HG02759 (cell line): ENCODE data around the gene NFIX.

Experiments
- ATAC-seq: cut with Tn5 transposase; IDR thresholded peaks from one replicate; pipeline ENCODE4 v1.9.1; 2021; ENCODE audit warnings: mild to moderate bottlenecking, moderate library complexity; ENCODE audit not compliant: unreplicated experiment

NFIX gene

GRCh38 chr19:13100031-13100588 is 104.8 kb downstream of the NFIX start:
- no peak for ATAC-seq

DNA sequence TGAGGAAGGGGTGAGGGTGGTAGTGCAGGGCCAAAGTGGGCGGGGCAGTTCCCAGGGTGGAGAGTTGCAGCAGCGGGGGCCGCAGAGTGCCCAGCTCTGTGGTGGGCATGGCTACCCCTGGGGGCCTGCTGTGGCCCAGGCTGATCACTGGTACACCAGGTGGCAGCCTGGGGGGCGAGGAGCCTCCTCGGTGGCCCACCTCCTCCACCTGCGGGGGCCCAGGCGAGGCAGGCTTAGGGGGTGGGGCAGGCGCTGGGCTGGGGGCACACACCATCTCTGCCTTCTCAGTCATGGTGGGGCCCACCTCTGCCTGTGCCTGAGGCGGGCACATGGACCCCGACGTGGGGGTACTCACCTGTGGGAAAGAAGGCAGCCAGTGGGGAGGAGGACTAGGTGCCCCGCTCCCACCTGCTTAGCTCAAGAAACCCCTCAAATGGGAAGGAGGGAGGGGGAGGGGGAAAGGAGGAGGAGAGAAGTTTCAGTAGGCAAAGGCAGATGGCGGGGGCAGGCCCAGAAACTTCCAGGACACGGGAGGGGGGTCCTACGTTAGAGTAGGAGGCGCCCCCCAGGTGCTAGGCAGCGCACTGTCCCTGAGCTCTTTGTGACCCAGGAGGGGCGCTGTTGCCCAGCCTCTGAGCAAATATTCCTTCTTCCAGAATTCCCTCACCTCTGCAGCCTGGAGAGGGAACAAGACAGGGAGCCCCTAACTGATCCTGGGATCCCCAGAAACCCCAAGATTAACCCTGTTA is 105.7 kb downstream of the NFIX start:
- no peak for ATAC-seq

GRCh38 chr19:13101590-13102415 is 106.5 kb downstream of the NFIX start:
- no peak for ATAC-seq

- ATAC-seq: no peak
Observed at GRCh38 chr19:13102416-13102665, 107.1 kb downstream of the NFIX start.

- ATAC-seq: peak; percentile 44
Observed at GRCh38 chr19:13102666-13103580, 107.6 kb downstream of the NFIX start, which contains the start of gene LYL1. Gene LYL1, minus strand, starts transcription at chr19:13102858. Its CDS starts 1,687 bp downstream, at chr19:13101171.

DNA sequence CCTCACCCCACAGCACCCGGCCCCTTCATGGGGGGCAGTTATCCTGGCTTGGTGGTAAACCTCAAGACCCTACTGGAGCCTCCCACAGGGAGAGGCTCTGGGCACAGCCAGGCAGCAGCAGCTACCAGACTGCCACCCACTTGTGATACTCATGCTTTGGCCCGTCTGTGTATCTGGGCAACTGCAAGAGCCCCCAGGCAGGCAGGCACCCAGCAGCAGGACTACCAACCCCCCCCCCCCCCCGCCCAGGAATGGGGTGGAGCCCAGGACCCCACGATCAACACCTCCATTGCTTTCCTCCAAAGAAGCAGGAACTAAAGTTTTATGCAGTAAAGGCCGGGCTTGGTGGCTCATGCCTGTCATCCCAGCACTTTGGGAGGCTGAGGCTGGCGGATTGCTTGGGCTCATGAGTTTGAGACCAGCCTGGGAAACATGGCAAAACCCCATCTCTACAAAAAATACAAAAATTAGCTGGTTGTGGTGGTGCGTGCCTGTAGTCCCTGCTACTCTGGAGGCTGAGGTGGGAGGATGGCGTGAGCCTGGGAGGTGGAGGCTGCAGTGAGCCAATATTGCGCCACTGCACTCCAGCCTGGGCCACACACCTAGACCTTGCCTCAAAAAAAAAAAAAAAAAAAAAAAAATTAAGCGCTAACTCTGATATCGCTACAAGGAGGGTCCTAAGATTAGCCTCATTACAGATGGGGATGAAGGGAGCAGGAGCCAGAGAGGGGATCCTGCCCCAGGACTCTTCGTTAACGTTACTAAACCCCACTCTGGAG is 108.5 kb downstream of the NFIX start:
- ATAC-seq: no peak

DNA sequence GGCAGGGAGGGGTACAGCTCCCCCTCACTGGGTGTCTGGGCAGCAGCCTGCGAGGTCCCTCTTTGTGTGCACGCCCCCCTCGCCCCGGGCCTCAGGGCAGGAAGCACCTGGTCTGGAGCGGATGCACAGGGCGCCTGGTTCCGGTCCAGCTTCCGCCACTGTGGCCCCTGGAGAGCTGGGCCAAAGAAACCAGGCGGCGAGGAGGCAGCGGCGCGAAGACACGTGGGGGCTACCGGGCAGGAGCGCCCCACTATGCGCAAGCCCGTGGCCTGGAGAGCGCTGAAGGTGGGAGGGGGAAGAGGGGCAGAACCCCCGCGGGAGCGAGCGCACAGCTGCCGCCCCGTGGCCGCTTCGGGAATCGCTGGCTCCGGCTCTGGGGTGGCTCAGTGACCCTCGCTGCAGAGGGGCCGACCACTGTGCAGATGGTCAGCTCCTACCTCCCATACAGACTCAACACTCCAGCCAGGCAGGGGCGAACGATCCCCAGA is 109.1 kb downstream of the NFIX start:
- peak; percentile 39 for ATAC-seq

GRCh38 chr19:13104848-13105711 is 109.8 kb downstream of the NFIX start:
- ATAC-seq: no peak

DNA sequence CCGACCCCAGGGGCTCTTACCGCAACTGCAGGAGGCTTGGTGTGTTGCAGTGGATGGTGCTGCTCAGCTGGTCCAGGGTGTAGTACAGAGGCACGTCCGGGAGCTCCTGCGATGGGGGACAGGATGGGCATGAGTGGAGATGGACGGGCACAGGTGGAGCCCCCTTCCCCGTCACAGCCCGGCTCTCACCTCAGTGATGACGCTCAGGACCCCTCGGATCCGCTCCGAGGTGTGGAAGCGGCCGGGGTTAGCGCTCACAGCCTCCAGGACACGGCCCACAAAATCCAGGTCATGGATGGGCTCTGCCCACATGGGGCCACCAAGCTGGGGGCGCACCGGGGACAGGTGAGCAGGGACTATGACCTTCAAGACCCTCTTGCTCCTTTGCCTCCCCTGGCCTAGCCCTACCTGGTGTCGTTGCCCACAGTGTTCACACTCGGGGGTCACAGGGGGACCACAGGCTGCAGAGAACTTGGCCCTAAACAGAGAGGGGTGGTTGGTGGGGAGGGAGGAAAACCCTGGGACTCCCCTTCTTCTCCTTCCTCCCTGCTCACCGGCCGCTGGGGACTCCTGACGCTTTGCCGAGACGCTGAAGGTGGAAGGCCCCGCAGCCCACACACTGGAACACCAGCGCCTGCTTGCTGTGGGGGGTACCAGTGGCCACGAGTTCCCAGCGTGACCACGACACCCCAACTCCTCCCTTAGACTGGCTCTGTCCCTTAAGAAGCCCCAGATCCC is 114.3 kb downstream of the NFIX start:
- no peak for ATAC-seq

DNA sequence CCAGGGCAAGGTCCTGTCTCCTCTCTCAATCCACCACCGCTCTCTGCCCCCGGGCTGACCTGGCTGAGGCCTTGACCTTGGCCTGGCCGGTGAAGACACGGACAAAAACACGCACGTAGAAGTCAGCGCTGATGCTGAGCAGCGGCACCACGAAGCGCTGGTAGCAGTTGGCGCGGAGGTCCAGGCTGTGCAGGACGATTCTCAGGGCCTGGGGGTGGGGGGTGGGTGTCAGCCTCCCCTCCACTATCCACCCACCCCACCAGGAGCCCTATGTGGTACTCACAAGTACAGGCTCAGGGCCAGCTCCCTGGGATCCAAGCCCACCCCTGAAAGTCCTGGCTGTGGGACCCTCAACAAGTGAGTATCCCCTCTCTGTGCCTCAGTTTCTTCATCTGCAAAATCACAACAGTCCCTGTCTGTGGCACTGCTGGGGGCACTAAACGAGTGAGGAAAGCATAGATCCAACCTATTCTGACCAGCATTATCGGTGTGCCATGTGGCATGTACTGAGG is 114.9 kb downstream of the NFIX start:
- no peak for ATAC-seq

DNA sequence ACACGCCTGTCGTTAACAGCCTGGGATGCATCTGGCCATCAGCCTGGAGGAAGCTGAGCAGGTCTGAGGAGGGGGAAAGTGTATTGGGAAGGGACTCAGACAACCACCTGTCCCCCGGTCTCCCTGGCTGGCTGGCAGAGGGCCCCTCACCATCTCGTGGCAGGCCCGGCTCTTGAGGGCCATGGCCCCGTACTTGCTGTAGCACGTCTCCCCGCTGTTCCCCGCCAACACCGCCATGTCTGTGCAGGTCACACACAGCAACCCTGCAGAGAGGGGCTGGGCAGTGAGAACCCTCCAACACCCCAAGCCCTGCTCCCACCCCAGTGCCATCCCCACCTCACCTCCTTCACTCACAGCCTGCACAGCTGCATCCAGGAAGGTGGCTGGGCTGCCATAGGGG is 117.3 kb downstream of the NFIX start:
- ATAC-seq: no peak

- no peak for ATAC-seq
Observed at GRCh38 chr19:13115936-13116281, 120.6 kb downstream of the NFIX start.

- ATAC-seq: no peak
Observed at GRCh38 chr19:13116282-13117175, 121.3 kb downstream of the NFIX start, which contains the start of gene TRMT1. Gene TRMT1, minus strand, starts transcription at chr19:13116740. Its CDS starts 341 bp downstream, at chr19:13116399.

GRCh38 chr19:13117176-13117771 is 122.0 kb downstream of the NFIX start:
- ATAC-seq: no peak

DNA sequence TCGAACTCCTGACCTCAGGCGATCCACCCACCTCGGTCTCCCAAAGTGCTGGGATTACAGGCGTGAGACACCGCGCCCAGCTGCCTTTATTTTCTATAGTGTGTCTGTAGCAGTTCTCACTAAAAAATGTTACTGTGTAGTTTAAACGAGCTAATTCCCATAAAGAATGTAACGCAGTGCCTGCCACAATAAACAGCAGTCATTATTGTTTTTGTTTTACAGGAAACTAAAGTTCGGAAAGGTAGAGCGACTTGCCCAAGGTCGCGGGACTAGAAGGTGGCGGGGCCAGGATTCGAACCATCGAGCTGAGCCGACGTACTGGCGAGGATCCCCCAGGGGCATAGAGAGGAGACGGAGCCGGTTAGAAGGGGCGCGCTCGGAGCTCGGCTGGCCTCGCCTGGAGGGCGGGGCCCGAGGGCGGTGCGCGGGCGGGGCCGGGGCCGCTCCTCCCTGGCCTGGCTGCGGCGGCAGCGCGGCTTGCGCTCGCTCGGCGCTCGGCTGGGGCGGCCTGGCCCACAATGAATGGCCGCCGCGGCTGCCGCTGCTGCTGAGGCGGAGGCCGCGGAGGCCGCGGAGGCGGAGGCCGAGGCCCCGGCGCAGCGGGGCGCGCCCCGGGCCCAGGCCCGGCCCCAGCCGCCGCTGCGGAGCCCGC is 122.6 kb downstream of the NFIX start, which contains the start of gene NACC1:
Gene NACC1 (plus strand): TSS at position 493 of the 652 bp plus-strand sequence. CDS start 16,944 bp downstream, outside the sequence.
- ATAC-seq: peak; percentile 75
